Neural cell (in vitro differentiated cells): ENCODE data around the gene CD4. TPM values are rescaled to one million over a fixed set of nuclear protein-coding genes. Genes with fewer than 3 reads are reported as not detected.

ENCODE experiments used
- H2AFZ ChIP-seq: fragments of 200-600, 300-800 bp; sonication (generic), shearing (Covaris generic); 2 replicates; pipeline ENCODE4 v1.6.0; 2014; ENCODE audit warnings: low read depth, mild to moderate bottlenecking, antibody characterized with exemption, low read length, moderate library complexity
- H3F3A ChIP-seq: fragments of 200-600 bp; shearing (Covaris generic); 2 replicates; pipeline ENCODE4 v1.6.1; 2016; ENCODE audit warnings: mild to moderate bottlenecking, moderate library complexity, mixed read lengths, antibody characterized with exemption, low read length; ENCODE audit not compliant: insufficient read depth, poor library complexity, severe bottlenecking
- H3K27ac ChIP-seq: fragments of 200-600, 300-800 bp; sonication (generic), shearing (Covaris generic); 2 replicates; pipeline ENCODE4 v1.5.1; 2014; ENCODE audit warnings: mild to moderate bottlenecking, low read length, moderate library complexity
- H3K27me3 ChIP-seq: fragments of 300-800, 200-600 bp; sonication (generic), shearing (Covaris generic); 2 replicates; pipeline ENCODE4 v1.6.0; 2014; ENCODE audit warnings: mild to moderate bottlenecking, low read depth, low read length, moderate library complexity; ENCODE audit not compliant: insufficient read depth
- H3K36me3 ChIP-seq: fragments of 300-800, 200-600 bp; sonication (generic), shearing (Covaris generic); 2 replicates; pipeline ENCODE4 v1.5.1; 2014; ENCODE audit warnings: mild to moderate bottlenecking, antibody characterized with exemption, low read length, moderate library complexity; ENCODE audit not compliant: insufficient read depth
- H3K4me2 ChIP-seq: fragments of 300-800, 200-600 bp; sonication (generic), shearing (Covaris generic); 2 replicates; pipeline ENCODE4 v1.6.0; 2014; ENCODE audit warnings: mild to moderate bottlenecking, low read length
- H3K4me3 ChIP-seq: fragments of 300-800, 200-600 bp; sonication (generic), shearing (Covaris generic); 2 replicates; pipeline ENCODE4 v1.5.1; 2014; ENCODE audit warnings: mild to moderate bottlenecking, low read length, moderate library complexity
- H3K79me2 ChIP-seq: fragments of 200-600 bp; shearing (Covaris generic); replicated peaks from 2 replicates; pipeline ENCODE4 v1.6.0; 2014; ENCODE audit warnings: mild to moderate bottlenecking, low read length, moderate library complexity; ENCODE audit not compliant: insufficient read depth
- H3K9ac ChIP-seq: fragments of 300-800, 200-600 bp; sonication (generic), shearing (Covaris generic); 2 replicates; pipeline ENCODE4 v1.6.1; 2016; ENCODE audit warnings: mild to moderate bottlenecking, low read length, mixed read lengths
- H3K9me2 ChIP-seq: fragments of 200-600 bp; shearing (Covaris generic); 2 replicates; pipeline ENCODE4 v1.6.1; 2016; ENCODE audit warnings: mild to moderate bottlenecking, low read length, mixed read lengths; ENCODE audit not compliant: insufficient read depth
- H3K9me3 ChIP-seq: fragments of 200-600, 300-800 bp; sonication (generic), shearing (Covaris generic); 2 replicates; pipeline ENCODE4 v1.6.1; 2016; ENCODE audit warnings: mild to moderate bottlenecking, mixed run types, low read length, moderate library complexity, mixed read lengths
- H4K20me1 ChIP-seq: fragments of 200-600 bp; shearing (Covaris generic); 2 replicates; pipeline ENCODE4 v1.6.1; 2016; ENCODE audit warnings: mild to moderate bottlenecking, mixed run types; ENCODE audit not compliant: insufficient read depth
- EP300 ChIP-seq: fragments of 450-650 bp; conservative IDR thresholded peaks from 2 replicates; pipeline ENCODE4 v1.6.1; 2014; ENCODE audit warnings: antibody characterized with exemption, mild to moderate bottlenecking, moderate library complexity; ENCODE audit not compliant: poor library complexity, severe bottlenecking
- EZH2 ChIP-seq: fragments of 200-600, 300-800 bp; shearing (Covaris generic), sonication (generic); IDR thresholded peaks from 2 replicates; pipeline ENCODE4 v1.6.1; 2014; ENCODE audit warnings: antibody characterized with exemption, low read length, borderline replicate concordance, mild to moderate bottlenecking; ENCODE audit not compliant: insufficient read depth, poor library complexity, severe bottlenecking
- MXI1 ChIP-seq: fragments of 450-650 bp; conservative IDR thresholded peaks from 2 replicates; pipeline ENCODE4 v1.6.1; 2014; ENCODE audit warnings: antibody characterized with exemption, mild to moderate bottlenecking; ENCODE audit not compliant: poor library complexity, severe bottlenecking
- POLR2AphosphoS5 ChIP-seq: IDR thresholded peaks from 2 replicates; pipeline ENCODE4 v1.6.1; 2012
- RAD21 ChIP-seq: fragments of 450-650 bp; conservative IDR thresholded peaks from 2 replicates; pipeline ENCODE4 v1.6.1; 2014; ENCODE audit warnings: antibody characterized with exemption, mild to moderate bottlenecking, moderate library complexity
- SMC3 ChIP-seq: fragments of 450-650 bp; conservative IDR thresholded peaks from 2 replicates; pipeline ENCODE4 v1.6.1; 2014; ENCODE audit warnings: antibody characterized with exemption, mild to moderate bottlenecking, moderate library complexity; ENCODE audit not compliant: poor library complexity
- TAF1 ChIP-seq: IDR thresholded peaks from 2 replicates; pipeline ENCODE4 v1.6.1; 2012; ENCODE audit warnings: low read depth
- polyA plus RNA-seq: library from polyadenylated mRNA; depleted of rRNA; stranded (reverse); fragments of >200 nt; gene quantifications from 2 replicates; pipeline ENCODE4 v1.2.3, GENCODE V29; 2014
- TF ChIP-seq, protein P1 (sequence below): IDR thresholded peaks from 2 replicates; pipeline ENCODE4 v1.6.1; 2012; ENCODE audit warnings: borderline replicate concordance
- TF ChIP-seq, protein P2 (sequence below): fragments of 450-650 bp; IDR thresholded peaks from 2 replicates; pipeline ENCODE4 v1.5.1; 2014; ENCODE audit warnings: antibody characterized with exemption, mild to moderate bottlenecking, moderate library complexity; ENCODE audit not compliant: poor library complexity, severe bottlenecking

CD4 gene
- polyA plus RNA-seq, 1 donor from 2014 or later: not detected

DNA sequence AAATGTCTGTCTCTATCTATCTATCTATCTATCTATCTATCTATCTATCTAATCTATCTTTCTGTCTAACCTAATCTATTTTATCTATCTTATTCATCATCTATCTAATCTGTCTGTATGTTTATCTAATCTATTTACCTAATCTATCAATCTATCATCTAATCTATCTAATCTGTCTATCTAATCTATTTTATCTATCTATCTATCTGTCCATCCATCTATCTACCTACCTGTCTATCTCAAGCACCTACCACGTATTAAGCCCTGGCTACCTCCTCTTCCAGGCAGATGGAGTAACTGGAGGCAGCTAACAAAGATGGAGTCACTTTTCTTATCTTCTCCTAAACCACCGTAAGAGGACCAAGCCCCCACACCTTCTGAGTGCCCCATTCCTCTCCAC lies 5.8 kb downstream of the CD4 start:
- H3K36me3 ChIP-seq: no peaks in the 10 kb centered on the region
- H3K27me3 ChIP-seq: no peaks in the 10 kb centered on the region
- no peaks in the 10 kb centered on the region for H3K79me2 ChIP-seq
- H3K4me2 ChIP-seq: no peak overlapping the region
- H2AFZ ChIP-seq: no peak overlapping the region
- no peak overlapping the region for H3K27ac ChIP-seq
- H3K9ac ChIP-seq: no peak overlapping the region
- no peak overlapping the region for H3K4me3 ChIP-seq
- no peaks in the 10 kb centered on the region for H3F3A ChIP-seq
- no peaks in the 10 kb centered on the region for H4K20me1 ChIP-seq
- H3K9me3 ChIP-seq: no peaks in the 10 kb centered on the region
- no peaks in the 10 kb centered on the region for H3K9me2 ChIP-seq
- TF ChIP-seq RAD21 (no peak), SMC3 (no peak), POLR2AphosphoS5 (no peak), MXI1 (no peak), TAF1 (no peak), EZH2 (no peak), EP300 (no peak)
- TF ChIP-seq, protein P1, sequence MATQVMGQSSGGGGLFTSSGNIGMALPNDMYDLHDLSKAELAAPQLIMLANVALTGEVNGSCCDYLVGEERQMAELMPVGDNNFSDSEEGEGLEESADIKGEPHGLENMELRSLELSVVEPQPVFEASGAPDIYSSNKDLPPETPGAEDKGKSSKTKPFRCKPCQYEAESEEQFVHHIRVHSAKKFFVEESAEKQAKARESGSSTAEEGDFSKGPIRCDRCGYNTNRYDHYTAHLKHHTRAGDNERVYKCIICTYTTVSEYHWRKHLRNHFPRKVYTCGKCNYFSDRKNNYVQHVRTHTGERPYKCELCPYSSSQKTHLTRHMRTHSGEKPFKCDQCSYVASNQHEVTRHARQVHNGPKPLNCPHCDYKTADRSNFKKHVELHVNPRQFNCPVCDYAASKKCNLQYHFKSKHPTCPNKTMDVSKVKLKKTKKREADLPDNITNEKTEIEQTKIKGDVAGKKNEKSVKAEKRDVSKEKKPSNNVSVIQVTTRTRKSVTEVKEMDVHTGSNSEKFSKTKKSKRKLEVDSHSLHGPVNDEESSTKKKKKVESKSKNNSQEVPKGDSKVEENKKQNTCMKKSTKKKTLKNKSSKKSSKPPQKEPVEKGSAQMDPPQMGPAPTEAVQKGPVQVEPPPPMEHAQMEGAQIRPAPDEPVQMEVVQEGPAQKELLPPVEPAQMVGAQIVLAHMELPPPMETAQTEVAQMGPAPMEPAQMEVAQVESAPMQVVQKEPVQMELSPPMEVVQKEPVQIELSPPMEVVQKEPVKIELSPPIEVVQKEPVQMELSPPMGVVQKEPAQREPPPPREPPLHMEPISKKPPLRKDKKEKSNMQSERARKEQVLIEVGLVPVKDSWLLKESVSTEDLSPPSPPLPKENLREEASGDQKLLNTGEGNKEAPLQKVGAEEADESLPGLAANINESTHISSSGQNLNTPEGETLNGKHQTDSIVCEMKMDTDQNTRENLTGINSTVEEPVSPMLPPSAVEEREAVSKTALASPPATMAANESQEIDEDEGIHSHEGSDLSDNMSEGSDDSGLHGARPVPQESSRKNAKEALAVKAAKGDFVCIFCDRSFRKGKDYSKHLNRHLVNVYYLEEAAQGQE: no peak
- TF ChIP-seq, protein P2, sequence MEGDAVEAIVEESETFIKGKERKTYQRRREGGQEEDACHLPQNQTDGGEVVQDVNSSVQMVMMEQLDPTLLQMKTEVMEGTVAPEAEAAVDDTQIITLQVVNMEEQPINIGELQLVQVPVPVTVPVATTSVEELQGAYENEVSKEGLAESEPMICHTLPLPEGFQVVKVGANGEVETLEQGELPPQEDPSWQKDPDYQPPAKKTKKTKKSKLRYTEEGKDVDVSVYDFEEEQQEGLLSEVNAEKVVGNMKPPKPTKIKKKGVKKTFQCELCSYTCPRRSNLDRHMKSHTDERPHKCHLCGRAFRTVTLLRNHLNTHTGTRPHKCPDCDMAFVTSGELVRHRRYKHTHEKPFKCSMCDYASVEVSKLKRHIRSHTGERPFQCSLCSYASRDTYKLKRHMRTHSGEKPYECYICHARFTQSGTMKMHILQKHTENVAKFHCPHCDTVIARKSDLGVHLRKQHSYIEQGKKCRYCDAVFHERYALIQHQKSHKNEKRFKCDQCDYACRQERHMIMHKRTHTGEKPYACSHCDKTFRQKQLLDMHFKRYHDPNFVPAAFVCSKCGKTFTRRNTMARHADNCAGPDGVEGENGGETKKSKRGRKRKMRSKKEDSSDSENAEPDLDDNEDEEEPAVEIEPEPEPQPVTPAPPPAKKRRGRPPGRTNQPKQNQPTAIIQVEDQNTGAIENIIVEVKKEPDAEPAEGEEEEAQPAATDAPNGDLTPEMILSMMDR: no peak

DNA sequence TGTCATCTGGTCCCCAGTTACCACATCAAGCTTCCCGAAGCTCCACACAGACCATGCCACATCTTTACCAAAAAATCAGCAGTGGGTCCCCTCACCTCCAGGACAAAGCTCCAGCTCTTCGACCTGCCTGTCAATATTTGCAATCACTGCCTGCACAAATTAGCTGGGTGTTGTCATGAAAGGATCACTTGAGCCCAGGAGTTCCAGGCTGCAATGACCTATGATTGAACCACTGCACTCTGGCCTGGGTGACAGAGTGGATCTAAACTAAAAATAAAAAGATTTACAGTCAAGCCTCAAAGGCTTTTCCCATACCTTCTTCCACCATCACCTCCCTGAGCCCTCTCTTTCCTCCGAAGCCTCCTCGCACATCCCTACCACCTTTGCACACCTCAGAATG lies 7.2 kb downstream of the CD4 start:
- Histone ChIP-seq H3F3A (no peaks in the 10 kb centered on the region), H2AFZ (no peak overlapping the region), H3K4me3 (no peak overlapping the region), H3K36me3 (no peaks in the 10 kb centered on the region), H3K27ac (no peak overlapping the region), H3K9me2 (no peaks in the 10 kb centered on the region), H3K9ac (no peak overlapping the region), H3K79me2 (no peaks in the 10 kb centered on the region), H3K27me3 (no peaks in the 10 kb centered on the region), H3K9me3 (no peaks in the 10 kb centered on the region), H4K20me1 (no peaks in the 10 kb centered on the region), H3K4me2 (no peak overlapping the region)
- TF ChIP-seq RAD21 (no peak), SMC3 (no peak), MXI1 (no peak), EP300 (no peak), EZH2 (no peak)
- TF ChIP-seq, protein P2: no peak
- TF ChIP-seq, protein P1: no peak
